ENCODE results near the gene CD82. TPM values are rescaled to one million over a fixed set of nuclear protein-coding genes. Genes with fewer than 3 reads are reported as not detected.

The CD82 gene
- polyA plus RNA-seq, 1 donor from 2014 or later = 0.84 TPM

GRCh38 chr11:44562845-44563460 is 2.5 kb upstream of the CD82 start:
- Histone ChIP-seq H3K36me3 (ENCODE audit: insufficient read depth, low read length) (no peaks in the 10 kb centered on the region), H3K4me3 (ENCODE audit: low read length) (no peak overlapping the region), H3K27ac (ENCODE audit: low read length) (no peak overlapping the region), H3K79me2 (replicated peaks; ENCODE audit: insufficient read depth, low read length) (peaks cover 13% of the 10 kb centered on the region), H2AFZ (ENCODE audit: low read depth, low read length) (no peak overlapping the region), H3K9ac (ENCODE audit: low read length) (no peak overlapping the region), H3K9me3 (ENCODE audit: low read length) (no peaks in the 10 kb centered on the region), H3F3A (ENCODE audit: insufficient read depth, low read length, poor library complexity, severe bottlenecking) (no peaks in the 10 kb centered on the region), H3K9me2 (ENCODE audit: insufficient read depth, low read length) (no peaks in the 10 kb centered on the region), H3K27me3 (ENCODE audit: insufficient read depth, low read depth, low read length) (no peaks in the 10 kb centered on the region), H3K4me2 (ENCODE audit: low read length) (no peak overlapping the region), H4K20me1 (ENCODE audit: insufficient read depth) (no peaks in the 10 kb centered on the region)
- TF ChIP-seq CTCF (IDR thresholded peaks at IDR 0.05; ENCODE audit: poor library complexity, severe bottlenecking) = no peak
- TF ChIP-seq SMC3 (conservative IDR thresholded peaks at IDR 0.05; ENCODE audit: poor library complexity) = no peak
- no peak for TF ChIP-seq MXI1 (conservative IDR thresholded peaks at IDR 0.05; ENCODE audit: poor library complexity, severe bottlenecking)
- no peak for TF ChIP-seq TAF1 (IDR thresholded peaks at IDR 0.05; ENCODE audit: low read depth)
- no peak for TF ChIP-seq RAD21 (conservative IDR thresholded peaks at IDR 0.05)
- TF ChIP-seq EZH2 (IDR thresholded peaks at IDR 0.05; ENCODE audit: borderline replicate concordance, insufficient read depth, low read length, poor library complexity, severe bottlenecking) = no peak
- TF ChIP-seq REST (IDR thresholded peaks at IDR 0.05; ENCODE audit: borderline replicate concordance) = no peak
- no peak for TF ChIP-seq EP300 (conservative IDR thresholded peaks at IDR 0.05; ENCODE audit: poor library complexity, severe bottlenecking)
- no peak for TF ChIP-seq POLR2AphosphoS5 (IDR thresholded peaks at IDR 0.05)

GRCh38 chr11:44563711-44564110 is 1.8 kb upstream of the CD82 start:
- no peak overlapping the region for H3K4me2 ChIP-seq (ENCODE audit: low read length)
- no peaks in the 10 kb centered on the region for H3K27me3 ChIP-seq (ENCODE audit: insufficient read depth, low read depth, low read length)
- no peak for TF ChIP-seq POLR2AphosphoS5 (IDR thresholded peaks at IDR 0.05)
- TF ChIP-seq SMC3 (conservative IDR thresholded peaks at IDR 0.05; ENCODE audit: poor library complexity) = no peak
- no peak for TF ChIP-seq MXI1 (conservative IDR thresholded peaks at IDR 0.05; ENCODE audit: poor library complexity, severe bottlenecking)
- no peak for TF ChIP-seq CTCF (IDR thresholded peaks at IDR 0.05; ENCODE audit: poor library complexity, severe bottlenecking)
- TF ChIP-seq RAD21 (conservative IDR thresholded peaks at IDR 0.05) = no peak
- no peak for TF ChIP-seq REST (IDR thresholded peaks at IDR 0.05; ENCODE audit: borderline replicate concordance)
- TF ChIP-seq EZH2 (IDR thresholded peaks at IDR 0.05; ENCODE audit: borderline replicate concordance, insufficient read depth, low read length, poor library complexity, severe bottlenecking) = no peak
- TF ChIP-seq TAF1 (IDR thresholded peaks at IDR 0.05; ENCODE audit: low read depth) = no peak
- no peak for TF ChIP-seq EP300 (conservative IDR thresholded peaks at IDR 0.05; ENCODE audit: poor library complexity, severe bottlenecking)
- no peaks in the 10 kb centered on the region for H4K20me1 ChIP-seq (ENCODE audit: insufficient read depth)
- H3K9me3 ChIP-seq (ENCODE audit: low read length) = no peaks in the 10 kb centered on the region
- no peak overlapping the region for H2AFZ ChIP-seq (ENCODE audit: low read depth, low read length)
- peaks cover 15% of the 10 kb centered on the region for H3K79me2 ChIP-seq (replicated peaks; ENCODE audit: insufficient read depth, low read length)
- no peaks in the 10 kb centered on the region for H3F3A ChIP-seq (ENCODE audit: insufficient read depth, low read length, poor library complexity, severe bottlenecking)
- H3K4me3 ChIP-seq (ENCODE audit: low read length) = no peak overlapping the region
- H3K27ac ChIP-seq (ENCODE audit: low read length) = no peak overlapping the region
- no peaks in the 10 kb centered on the region for H3K36me3 ChIP-seq (ENCODE audit: insufficient read depth, low read length)
- H3K9me2 ChIP-seq (ENCODE audit: insufficient read depth, low read length) = no peaks in the 10 kb centered on the region
- H3K9ac ChIP-seq (ENCODE audit: low read length) = no peak overlapping the region

Data from neural cell (in vitro differentiated cells).